Omental fat pad (tissue), 4 donors: Measurements from ENCODE around the gene TMEM39B. TPM values are rescaled to one million over a fixed set of nuclear protein-coding genes. Genes with fewer than 3 reads are reported as not detected.
A peak's percentile ranks its signal among the peaks of the same experiment; 100 is the strongest.

Experiments used
- ATAC-seq: fragments of 150-250 bp; one replicate; pipeline ENCODE4 v1.9.1; 2016; ENCODE audit warnings: mild to moderate bottlenecking, moderate library complexity; ENCODE audit not compliant: low FRiP score
- DNase-seq: peaks from one replicate; pipeline ENCODE4 v3.0.0-alpha.2; 2019; ENCODE audit warnings: low spot score
- total RNA-seq, 4 donors: library from RNA; depleted of rRNA; stranded (reverse); fragments of >200 nt; gene quantifications; one replicate each; pipeline ENCODE4 v1.1.0, GENCODE V29; 2016
- TF ChIP-seq, protein P1 (sequence below), 3 donors: fragments of 450-650 bp; IDR thresholded peaks; one replicate each; pipeline ENCODE4 v1.5.1; 2016 to 2017; ENCODE audit warnings: antibody characterized with exemption in 3 of 3, mild to moderate bottlenecking in 3 of 3, moderate library complexity in 2 of 3

TMEM39B gene
- total RNA-seq, 4 donors from 2014 or later = 2.5 to 5.6 (median 3.6) TPM

- TF ChIP-seq, protein P1, sequence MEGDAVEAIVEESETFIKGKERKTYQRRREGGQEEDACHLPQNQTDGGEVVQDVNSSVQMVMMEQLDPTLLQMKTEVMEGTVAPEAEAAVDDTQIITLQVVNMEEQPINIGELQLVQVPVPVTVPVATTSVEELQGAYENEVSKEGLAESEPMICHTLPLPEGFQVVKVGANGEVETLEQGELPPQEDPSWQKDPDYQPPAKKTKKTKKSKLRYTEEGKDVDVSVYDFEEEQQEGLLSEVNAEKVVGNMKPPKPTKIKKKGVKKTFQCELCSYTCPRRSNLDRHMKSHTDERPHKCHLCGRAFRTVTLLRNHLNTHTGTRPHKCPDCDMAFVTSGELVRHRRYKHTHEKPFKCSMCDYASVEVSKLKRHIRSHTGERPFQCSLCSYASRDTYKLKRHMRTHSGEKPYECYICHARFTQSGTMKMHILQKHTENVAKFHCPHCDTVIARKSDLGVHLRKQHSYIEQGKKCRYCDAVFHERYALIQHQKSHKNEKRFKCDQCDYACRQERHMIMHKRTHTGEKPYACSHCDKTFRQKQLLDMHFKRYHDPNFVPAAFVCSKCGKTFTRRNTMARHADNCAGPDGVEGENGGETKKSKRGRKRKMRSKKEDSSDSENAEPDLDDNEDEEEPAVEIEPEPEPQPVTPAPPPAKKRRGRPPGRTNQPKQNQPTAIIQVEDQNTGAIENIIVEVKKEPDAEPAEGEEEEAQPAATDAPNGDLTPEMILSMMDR (IDR thresholded peaks at IDR 0.05) = no peak
- ATAC-seq (peak; percentile 18), DNase-seq (no peak)
These were observed 32.0 kb upstream of the TMEM39B start for GRCh38 chr1:32040711-32041110.

DNA sequence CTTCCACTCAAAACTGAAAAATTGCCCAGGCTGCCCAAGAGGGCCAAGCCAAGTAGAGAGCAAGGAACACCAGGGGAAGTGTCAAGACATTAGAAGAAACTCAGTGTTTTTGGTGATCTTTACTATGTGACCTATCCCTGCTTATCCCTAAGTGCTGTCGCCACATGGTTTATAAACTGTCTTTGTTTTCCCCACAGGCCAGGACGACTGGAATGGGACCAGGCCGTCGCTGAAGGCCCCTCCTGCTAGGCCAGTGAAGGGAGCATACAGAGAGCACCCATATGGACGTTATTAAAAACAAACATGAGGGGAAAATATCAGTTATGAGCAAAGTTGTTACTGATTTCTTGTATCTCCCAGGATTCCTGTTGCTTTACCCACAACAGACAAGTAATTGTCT, 30.4 kb upstream of the TMEM39B start:
- TF ChIP-seq, protein P1 (IDR thresholded peaks at IDR 0.05) = no peak
- ATAC-seq = no peak
- no peak for DNase-seq

DNA sequence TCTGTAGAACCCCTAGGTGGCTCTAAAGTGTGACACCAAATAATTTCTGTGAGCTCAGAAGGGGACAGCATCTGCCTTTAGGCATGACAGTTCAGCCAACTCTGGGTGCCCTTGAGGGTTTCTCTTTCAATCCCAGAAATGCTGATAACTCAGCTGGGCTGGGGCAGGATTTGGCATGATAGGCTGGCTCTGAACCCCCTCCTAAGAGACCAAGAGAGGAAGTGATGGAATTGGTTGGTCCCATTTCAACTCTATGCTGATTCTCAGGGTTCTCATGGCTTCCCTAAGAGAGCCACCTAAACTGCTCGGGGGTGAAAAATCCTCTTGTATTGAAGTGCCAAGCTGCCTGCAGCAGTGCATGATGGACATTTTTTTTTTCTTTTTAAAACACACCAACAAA, 28.5 kb upstream of the TMEM39B start:
- TF ChIP-seq, protein P1 (IDR thresholded peaks at IDR 0.05) = no peak
- ATAC-seq = no peak
- no peak for DNase-seq

DNA sequence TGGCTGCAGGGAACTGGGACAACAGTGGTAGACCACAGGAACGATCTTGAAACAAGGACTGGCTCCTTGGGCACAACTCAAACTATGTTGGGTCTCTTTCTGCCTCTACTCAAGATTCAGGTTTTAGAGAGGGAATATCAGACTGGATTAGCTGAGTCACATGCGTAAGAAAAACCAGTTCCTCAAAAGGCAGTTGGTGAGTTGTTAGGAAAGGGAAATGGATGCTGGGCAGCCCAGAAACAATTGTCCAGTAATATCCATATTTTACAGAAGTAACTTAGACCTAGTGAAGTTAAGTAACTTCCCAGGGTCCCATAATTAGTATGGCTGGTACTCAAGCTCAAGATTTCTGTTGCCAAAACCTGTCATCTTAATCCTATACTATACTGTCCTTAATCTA, 27.0 kb upstream of the TMEM39B start:
- no peak for ATAC-seq
- TF ChIP-seq, protein P1 (IDR thresholded peaks at IDR 0.05) = no peak

GRCh38 chr1:32047701-32048100, 25.0 kb upstream of the TMEM39B start:
- DNase-seq (no peak), ATAC-seq (no peak)
- TF ChIP-seq, protein P1 (IDR thresholded peaks at IDR 0.05) = no peak

More for the DNA sequence above, 27.0 kb upstream of the TMEM39B start:
- no peak for DNase-seq

DNA sequence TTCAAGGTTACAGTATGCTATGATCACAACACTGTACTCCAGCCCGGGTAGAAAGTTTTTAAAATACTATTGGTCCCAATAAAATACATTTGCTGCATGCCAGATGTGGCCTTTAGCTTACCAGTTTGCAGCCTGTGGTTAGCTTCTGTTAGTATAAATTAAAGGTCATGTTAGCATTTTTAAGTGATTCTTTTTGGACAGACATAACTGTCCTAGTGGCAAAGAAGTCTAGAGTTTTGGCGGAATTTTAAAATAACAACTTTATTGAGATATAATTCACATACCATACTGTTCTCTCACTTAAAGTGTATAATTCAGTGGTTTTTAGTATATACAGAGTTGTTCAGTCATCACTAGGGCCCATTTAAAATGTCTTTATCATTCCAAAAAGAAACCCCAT, 24.3 kb upstream of the TMEM39B start:
- ATAC-seq (no peak), DNase-seq (no peak)
- TF ChIP-seq, protein P1 (IDR thresholded peaks at IDR 0.05) = no peak

- DNase-seq (no peak), ATAC-seq (no peak)
- TF ChIP-seq, protein P1 (IDR thresholded peaks at IDR 0.05) = no peak
These were observed 21.0 kb upstream of the TMEM39B start for GRCh38 chr1:32051706-32052105.
